T-helper 17 cell (primary cell): ENCODE data around the gene SMARCB1. TPM values are rescaled to one million over a fixed set of nuclear protein-coding genes. Genes with fewer than 3 reads are reported as not detected.
"Not testable (repeated sequence)": the region's sequence is repeated elsewhere in the genome, so short reads cannot be mapped to it uniquely, and the experiment has no call there.

Experiments used
- ATAC-seq: fragments of 150-1000 bp; cut with Tn5 transposase; 2 replicates; pipeline ENCODE4 v1.10.0; 2021; ENCODE audit warnings: mild to moderate bottlenecking, moderate library complexity
- DNase-seq, 3 donors: peaks; one replicate each; pipeline versions ENCODE4 v3.0.0 to v3.0.0-alpha.2; 2020 to 2021
- H3K9me3 ChIP-seq: one replicate; pipeline ENCODE4 v1.7.0; 2013; ENCODE audit warnings: low read length, mild to moderate bottlenecking; ENCODE audit not compliant: control insufficient read depth, poor library complexity, severe bottlenecking
- H3K27ac Mint-ChIP-seq: one replicate; pipeline ENCODE4 v1.8.0; 2022; ENCODE audit warnings: mild to moderate bottlenecking, moderate library complexity, mixed read lengths
- H3K27me3 Mint-ChIP-seq: one replicate; pipeline ENCODE4 v1.8.0; 2022; ENCODE audit warnings: mixed read lengths
- H3K36me3 Mint-ChIP-seq: one replicate; pipeline ENCODE4 v1.8.0; 2022; ENCODE audit warnings: low read depth, mixed read lengths
- H3K4me1 Mint-ChIP-seq: one replicate; pipeline ENCODE4 v1.8.0; 2022; ENCODE audit warnings: mild to moderate bottlenecking, mixed read lengths
- H3K4me3 Mint-ChIP-seq: one replicate; pipeline ENCODE4 v1.8.0; 2022; ENCODE audit warnings: mild to moderate bottlenecking, moderate library complexity, mixed read lengths
- total RNA-seq, 4 donors: library from RNA in 2 of 4; stranded (reverse) in 2 of 4; gene quantifications; one replicate each; pipeline ENCODE4 v1.2.3 and lab custom pipeline; 2022 to 2026

Gene SMARCB1
- total RNA-seq, 2 donors from 2014 or later = 45.0 to 53.6 TPM

- no peak overlapping the region for H3K4me3 Mint-ChIP-seq
- no peaks in the 10 kb centered on the region for H3K36me3 Mint-ChIP-seq
- no peaks in the 10 kb centered on the region for H3K27me3 Mint-ChIP-seq
- DNase-seq (no peak), ATAC-seq (no peak)
- peaks cover 2% of the 10 kb centered on the region for H3K4me1 Mint-ChIP-seq
- H3K27ac Mint-ChIP-seq = no peak overlapping the region
- H3K9me3 ChIP-seq = no peaks in the 10 kb centered on the region
These were observed 61.5 kb downstream of the SMARCB1 start for GRCh38 chr22:23847991-23848864.

DNA sequence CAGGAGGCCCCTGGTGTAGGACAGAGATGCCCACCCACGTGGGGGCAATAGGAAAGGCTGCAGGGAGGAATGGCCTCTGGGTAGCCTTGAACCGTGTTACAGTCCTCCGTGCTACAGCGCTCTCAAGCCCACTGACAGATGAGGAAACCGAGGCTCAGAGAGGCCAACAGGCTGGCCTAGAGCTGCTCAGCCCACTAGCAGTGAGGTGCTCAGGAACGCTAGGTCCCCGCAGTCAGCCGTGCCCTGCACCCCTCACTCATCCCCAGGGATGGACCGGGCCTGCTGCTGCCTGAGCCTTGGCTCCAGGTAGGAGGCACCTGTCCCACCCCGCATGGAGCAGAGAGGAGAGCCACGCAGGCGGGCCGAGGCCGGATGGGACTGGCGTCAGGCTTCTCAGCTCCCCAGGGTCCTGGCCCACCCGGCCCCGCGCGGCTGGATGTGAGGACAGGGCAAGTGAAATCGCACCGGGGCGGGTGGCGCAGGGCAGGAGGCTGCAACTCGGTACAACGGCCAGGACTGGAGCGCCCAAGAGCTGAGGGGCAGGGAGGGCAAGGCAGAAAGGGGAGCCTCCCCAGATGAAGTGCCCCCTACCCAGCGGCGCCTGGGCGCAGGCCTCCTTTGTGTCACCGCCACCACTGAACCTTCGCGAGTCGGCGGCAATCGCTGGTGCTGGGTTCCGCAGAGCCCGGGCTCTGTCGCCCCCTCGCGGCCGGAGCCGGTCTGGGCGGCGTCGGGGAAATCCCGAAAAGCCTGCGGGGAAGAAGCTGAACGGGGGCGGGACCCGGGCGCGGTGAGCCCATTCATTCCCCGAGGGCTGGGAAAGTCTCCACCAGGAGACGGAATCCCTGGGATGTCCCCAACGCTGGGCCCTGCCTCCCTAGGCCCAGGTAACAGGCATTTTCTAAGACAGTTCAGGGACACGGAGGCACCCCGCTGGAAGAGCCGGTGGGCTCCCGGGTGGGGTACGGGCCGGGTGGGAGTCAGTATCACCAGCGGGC, 62.5 kb downstream of the SMARCB1 start:
- ATAC-seq = peak; percentile 96
- peak; percentile 78 to 93 (median 83) for DNase-seq
- Mint-ChIP-seq H3K27ac (no peak overlapping the region), H3K27me3 (no peaks in the 10 kb centered on the region), H3K4me1 (peaks cover 2% of the 10 kb centered on the region), H3K4me3 (no peak overlapping the region), H3K36me3 (no peaks in the 10 kb centered on the region)
- no peaks in the 10 kb centered on the region for H3K9me3 ChIP-seq

GRCh38 chr22:23850136-23850611, 63.4 kb downstream of the SMARCB1 start:
- H3K9me3 ChIP-seq = no peaks in the 10 kb centered on the region
- Mint-ChIP-seq H3K36me3 (no peaks in the 10 kb centered on the region), H3K4me3 (no peak overlapping the region), H3K27ac (no peak overlapping the region), H3K27me3 (no peaks in the 10 kb centered on the region), H3K4me1 (peaks cover 2% of the 10 kb centered on the region)
- ATAC-seq = no peak
- no peak for DNase-seq

- Mint-ChIP-seq H3K4me3 (peak overlapping the region; percentile 94), H3K4me1 (peaks cover 11% of the 10 kb centered on the region), H3K27ac (peak overlapping the region; percentile 74), H3K36me3 (no peaks in the 10 kb centered on the region), H3K27me3 (no peaks in the 10 kb centered on the region)
- no peak for DNase-seq
- peak; percentile 32 for ATAC-seq
- H3K9me3 ChIP-seq = no peaks in the 10 kb centered on the region
These were observed 70.2 kb downstream of the SMARCB1 start for GRCh38 chr22:23856721-23857605.

DNA sequence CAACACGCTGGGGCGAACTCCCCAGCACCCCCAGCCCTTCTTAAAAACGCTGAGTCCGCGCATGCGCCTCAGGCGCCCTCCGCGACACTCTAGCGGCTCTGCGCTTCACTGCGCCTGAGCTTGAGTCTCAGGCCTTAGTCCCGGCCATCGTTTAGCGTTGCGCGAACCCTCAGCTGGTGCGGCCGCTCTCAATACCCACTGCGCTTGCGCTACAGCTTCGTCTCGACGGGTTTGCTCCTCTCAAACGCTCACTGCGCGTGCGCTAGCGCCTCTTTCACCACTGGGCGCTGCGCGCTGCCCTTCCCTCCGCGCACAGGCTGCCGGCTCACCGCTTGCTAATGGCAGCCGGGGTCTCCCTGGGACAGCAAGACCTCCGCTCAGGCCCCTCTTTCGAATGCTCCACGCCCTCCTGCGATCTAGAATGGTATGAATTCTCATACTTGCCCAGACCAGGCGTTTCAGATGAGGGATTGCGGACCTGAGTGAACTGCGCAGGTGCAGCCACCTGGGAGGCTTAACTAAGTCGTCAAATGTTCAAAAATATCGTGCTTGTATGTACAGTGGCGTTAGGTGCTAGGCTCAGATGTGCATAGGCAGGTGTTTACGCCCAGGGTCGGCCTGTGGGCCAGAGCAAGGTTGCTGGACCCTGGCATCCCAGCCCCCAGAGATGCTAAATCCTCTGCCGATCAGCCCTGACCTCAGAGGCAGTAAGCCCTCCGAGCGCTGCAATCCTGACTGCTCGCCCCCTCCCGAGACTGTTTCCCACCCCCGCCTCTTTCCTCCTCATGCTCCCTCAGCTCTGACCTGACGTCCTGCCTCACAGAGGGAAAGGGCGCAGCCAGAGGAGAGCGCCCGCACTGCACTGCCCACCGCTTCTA, 71.1 kb downstream of the SMARCB1 start, which contains the start of gene SLC2A11:
Gene SLC2A11, plus strand, starts transcription at position 270 of the 878 bp plus-strand sequence. Its CDS starts 125 bp downstream, at position 395.
- peaks cover 16% of the 10 kb centered on the region for H3K4me1 Mint-ChIP-seq
- H3K36me3 Mint-ChIP-seq = no peaks in the 10 kb centered on the region
- peak within 1 kb of the TSS; percentile 94 for H3K4me3 Mint-ChIP-seq
- peak within 1 kb of the TSS; percentile 74 for H3K27ac Mint-ChIP-seq
- H3K27me3 Mint-ChIP-seq = no peaks in the 10 kb centered on the region
- ATAC-seq (peak; percentile 96), DNase-seq (peak; percentile 81 to 90 (median 88))
- H3K9me3 ChIP-seq = no peaks in the 10 kb centered on the region

DNA sequence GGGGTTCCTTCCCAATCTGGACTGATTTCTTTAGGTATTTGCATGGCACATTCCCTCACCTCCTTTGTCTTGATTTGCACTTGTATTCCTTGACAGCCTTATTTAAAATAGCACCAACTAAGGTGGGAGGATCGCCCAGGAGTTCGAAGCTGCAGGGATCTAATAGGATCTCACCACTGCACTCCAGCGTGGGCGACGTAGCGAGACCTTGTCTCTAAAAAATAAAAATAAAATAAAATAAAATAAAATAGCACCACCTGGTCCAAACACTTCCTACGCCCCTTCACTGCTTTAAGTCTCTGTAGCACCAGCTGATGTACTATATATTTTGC, 71.7 kb downstream of the SMARCB1 start:
- no peak for ATAC-seq
- no peak for DNase-seq
- H3K36me3 Mint-ChIP-seq = no peaks in the 10 kb centered on the region
- H3K27me3 Mint-ChIP-seq = no peaks in the 10 kb centered on the region
- H3K9me3 ChIP-seq = no peaks in the 10 kb centered on the region
- peak overlapping the region; percentile 74 for H3K27ac Mint-ChIP-seq
- H3K4me3 Mint-ChIP-seq = peak overlapping the region; percentile 94
- H3K4me1 Mint-ChIP-seq = peaks cover 16% of the 10 kb centered on the region

DNA sequence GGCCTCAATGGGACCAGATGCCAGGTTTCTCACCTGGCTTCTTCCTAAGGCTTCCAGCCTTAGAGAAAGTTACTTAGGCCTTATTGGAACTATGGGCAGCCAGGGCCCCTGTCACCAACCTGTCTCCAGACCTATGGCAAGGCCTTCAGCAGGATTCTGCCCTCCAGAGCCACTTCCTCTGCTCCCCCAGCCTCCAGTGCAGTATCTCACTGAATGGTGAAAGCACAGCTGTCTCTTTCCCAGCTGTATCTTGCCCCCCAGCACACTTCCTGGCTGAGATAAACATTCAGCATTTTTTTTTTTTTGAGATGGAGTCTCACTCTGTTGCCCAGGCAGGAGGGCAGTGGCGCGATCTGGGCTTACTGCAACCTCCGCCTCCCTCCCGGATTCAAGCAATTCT, 72.4 kb downstream of the SMARCB1 start:
- H3K36me3 Mint-ChIP-seq = no peaks in the 10 kb centered on the region
- no peak overlapping the region for H3K4me3 Mint-ChIP-seq
- H3K27ac Mint-ChIP-seq = no peak overlapping the region

DNA sequence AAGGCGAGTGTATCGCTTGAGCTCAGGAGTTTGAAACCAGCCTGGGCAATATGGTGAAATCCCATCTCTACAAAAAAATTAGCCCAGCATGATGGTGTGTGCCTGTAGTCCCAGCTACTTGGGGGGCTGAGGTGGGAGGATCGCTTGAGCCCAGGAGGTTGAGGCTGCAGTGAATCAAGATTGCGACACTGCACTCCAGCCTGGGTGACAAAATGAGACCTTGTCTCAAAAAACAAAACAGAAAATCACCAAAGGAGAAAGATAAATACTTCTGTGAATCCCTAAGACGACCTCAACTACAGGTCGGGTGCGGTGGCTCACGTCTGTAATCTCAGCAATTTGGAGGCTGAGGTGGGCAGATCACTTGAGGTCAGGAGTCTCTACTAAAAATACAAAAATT, 73.4 kb downstream of the SMARCB1 start:
- H3K4me3 Mint-ChIP-seq, H3K27me3 Mint-ChIP-seq, ATAC-seq, H3K9me3 ChIP-seq, DNase-seq, H3K27ac Mint-ChIP-seq, H3K36me3 Mint-ChIP-seq: not testable (repeated sequence)
- peaks cover 16% of the 10 kb centered on the region for H3K4me1 Mint-ChIP-seq

More for the DNA sequence above, 72.4 kb downstream of the SMARCB1 start:
- ATAC-seq = no peak
- H3K4me1 Mint-ChIP-seq = peaks cover 16% of the 10 kb centered on the region
- DNase-seq = no peak
- H3K27me3 Mint-ChIP-seq = no peaks in the 10 kb centered on the region
- H3K9me3 ChIP-seq = no peaks in the 10 kb centered on the region

DNA sequence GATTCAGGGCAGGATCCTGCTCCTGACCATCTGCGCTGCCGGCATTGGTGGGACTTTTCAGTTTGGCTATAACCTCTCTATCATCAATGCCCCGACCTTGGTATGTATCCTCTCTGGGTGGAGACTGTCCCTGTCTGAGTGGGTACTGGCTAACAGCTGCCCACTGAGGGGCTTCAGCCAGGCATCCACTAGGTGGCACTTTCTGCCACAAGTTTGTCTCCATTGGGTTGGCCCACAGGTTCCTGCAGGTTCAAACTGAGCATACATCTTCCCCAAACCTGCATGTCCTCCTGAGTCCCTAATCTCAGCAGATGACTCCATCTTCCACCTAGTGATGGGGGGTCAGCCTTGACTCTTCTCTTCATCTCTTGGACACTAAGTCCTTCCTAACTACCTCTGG, 75.3 kb downstream of the SMARCB1 start:
- Mint-ChIP-seq H3K4me1 (peaks cover 16% of the 10 kb centered on the region), H3K4me3 (no peak overlapping the region), H3K27me3 (no peaks in the 10 kb centered on the region), H3K36me3 (peaks cover 2% of the 10 kb centered on the region), H3K27ac (peak overlapping the region; percentile 24)
- ATAC-seq = no peak
- no peak for DNase-seq
- no peaks in the 10 kb centered on the region for H3K9me3 ChIP-seq

GRCh38 chr22:23864499-23865154, 77.9 kb downstream of the SMARCB1 start:
- H3K27me3 Mint-ChIP-seq, H3K9me3 ChIP-seq, H3K36me3 Mint-ChIP-seq, H3K4me3 Mint-ChIP-seq, ATAC-seq, DNase-seq, H3K27ac Mint-ChIP-seq: not testable (repeated sequence)
- peaks cover 10% of the 10 kb centered on the region for H3K4me1 Mint-ChIP-seq

DNA sequence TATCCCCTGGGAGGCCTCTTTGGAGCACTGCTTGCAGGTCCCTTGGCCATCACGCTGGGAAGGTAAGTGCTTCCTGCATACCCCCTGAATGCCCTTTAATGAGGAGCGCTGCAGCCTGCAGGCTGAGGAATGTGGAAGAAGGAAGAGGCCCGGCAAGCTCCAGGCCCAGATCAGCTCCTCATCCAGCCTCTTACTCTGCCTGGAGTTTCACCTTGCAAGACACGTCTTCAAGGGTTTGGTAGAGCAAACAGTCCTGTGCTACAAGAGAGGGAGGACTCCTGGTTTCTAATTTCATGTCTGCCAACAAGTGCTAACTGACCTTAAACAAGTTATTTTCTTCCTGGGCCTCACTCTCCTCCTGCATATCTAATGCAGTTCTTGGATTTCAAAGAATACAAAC, 81.8 kb downstream of the SMARCB1 start:
- H3K9me3 ChIP-seq = no peaks in the 10 kb centered on the region
- Mint-ChIP-seq H3K27me3 (no peaks in the 10 kb centered on the region), H3K36me3 (peaks cover 4% of the 10 kb centered on the region), H3K27ac (no peak overlapping the region), H3K4me3 (no peak overlapping the region), H3K4me1 (peaks cover 3% of the 10 kb centered on the region)
- no peak for ATAC-seq
- DNase-seq = no peak
